NCI-H524 (cell line): ENCODE results near the gene NT5C.

Experiments
- DNase-seq, 2 experiments: peaks; one replicate each; lab custom pipeline; 2025; lab: John Stamatoyannopoulos, UW

Gene NT5C

DNA sequence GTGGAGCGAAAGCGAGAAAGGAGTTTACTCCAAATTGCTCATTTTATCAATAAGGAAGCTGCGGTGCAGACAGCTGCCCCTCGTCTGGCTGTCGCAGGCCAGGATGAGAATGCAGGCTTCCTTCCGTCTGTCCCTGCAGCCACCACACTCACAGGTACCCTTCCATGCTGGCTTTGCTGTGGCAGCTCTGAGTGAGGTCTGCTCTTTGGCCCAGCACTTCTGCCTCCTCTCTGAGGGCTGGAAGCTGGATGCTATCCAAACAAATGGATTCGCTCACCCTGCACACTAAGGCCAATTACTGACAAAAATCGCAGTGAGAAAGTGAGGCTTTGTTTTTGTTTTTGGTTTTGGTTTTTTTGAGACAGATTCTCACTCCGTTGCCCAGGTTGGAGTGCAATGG, 14.8 kb downstream of the NT5C start:
- no peak for DNase-seq

DNA sequence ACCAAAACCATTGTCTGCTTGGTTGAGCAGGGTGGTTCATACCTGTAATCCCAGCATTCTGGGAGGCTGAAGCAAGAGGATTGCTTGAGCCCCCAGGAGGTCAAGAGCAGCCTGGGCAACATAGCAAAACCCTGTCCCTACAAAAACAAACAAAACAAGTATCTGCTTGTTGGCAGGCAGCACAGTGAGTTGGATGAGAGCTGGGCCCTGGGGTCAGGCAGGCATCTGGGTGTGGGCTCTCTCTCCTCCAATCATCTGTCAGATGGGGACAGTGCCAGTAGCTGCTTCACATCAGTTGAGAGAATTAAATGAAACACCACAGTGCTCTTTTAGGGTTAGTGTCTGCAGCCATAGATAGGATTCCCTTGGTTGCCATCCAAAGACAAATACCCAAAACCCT, 16.0 kb downstream of the NT5C start:
- DNase-seq: no peak

GRCh38 chr17:75114552-75115314, 16.8 kb downstream of the NT5C start:
- no peak for DNase-seq

GRCh38 chr17:75113798-75114551, 17.6 kb downstream of the NT5C start:
- peak; percentile 69 to 94 for DNase-seq

GRCh38 chr17:75111777-75112335, 19.7 kb downstream of the NT5C start:
- no peak for DNase-seq

DNA sequence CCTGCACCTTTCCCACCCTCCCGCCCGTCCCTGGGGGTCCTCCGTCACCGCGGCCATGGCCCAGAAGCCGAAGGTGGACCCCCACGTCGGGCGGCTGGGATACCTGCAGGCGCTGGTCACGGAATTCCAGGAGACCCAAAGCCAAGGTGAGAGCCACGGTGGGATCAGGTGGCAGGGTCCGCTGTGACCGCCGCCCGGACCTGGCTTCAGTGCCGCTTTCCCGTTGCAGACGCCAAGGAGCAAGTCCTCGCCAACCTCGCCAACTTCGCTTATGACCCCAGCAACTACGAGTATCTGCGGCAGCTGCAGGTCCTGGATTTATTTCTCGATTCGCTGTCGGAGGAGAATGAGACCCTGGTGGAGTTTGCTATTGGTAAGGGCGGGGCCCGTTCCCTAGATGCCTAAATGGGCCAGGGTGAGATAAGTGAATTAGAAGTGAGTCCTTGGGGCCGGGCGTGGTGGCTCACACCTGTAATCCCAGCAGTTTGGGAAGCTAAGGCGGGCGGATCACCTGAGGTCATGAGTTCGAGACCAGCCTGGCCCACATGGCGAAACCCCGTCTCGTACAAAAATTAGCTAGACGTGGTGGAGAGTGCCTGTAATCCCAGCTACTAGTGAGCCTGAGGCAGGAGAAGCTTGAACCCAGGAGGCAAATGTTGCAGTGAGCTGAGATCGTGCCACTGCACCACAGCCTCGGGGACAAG, 21.2 kb downstream of the NT5C start:
- peak in 1 of 2 experiments; percentile 49 for DNase-seq

DNA sequence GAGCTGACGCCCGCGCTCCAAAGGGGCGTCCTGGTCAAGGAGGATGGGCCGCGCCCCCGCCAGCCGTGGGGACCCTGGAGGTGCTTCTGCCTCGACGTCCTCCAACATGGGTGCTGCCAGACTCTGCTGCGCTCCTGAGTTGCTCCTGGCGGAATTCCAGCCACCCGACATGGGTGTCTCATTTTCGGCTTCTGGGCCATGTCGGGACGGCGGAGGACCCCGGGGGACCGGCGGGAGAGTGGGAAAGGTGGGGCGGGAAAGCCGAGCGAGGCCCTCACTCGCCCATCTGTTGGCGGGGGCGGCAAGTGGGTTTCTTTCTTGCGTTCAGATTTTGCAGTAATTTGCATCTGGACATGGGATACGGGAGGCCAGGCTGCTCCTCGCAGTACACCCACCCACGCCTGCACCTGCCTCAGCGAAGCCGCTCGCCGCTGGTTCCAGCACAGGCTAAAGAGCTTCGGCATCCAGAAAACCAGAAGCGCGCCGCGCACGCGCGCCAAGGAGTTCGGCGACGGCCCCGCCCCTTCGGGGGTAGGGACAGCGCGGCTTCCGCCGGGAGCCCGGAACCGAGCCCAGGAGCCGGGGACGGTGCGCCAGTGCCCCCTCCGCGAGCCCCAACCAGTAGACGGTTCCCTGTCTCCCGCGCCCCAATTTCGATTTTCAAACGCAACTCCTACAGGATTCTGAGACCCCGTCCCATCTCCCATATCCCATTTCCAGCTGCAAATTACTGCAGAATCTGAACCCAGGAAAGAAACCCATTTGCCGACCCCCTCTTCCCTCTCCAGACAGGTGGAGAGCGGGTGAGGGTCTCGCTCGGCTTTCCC, 21.9 kb downstream of the NT5C start, which contains the start of gene ARMC7:
Gene ARMC7 (plus strand): TSS at position 563 of the 827 bp plus-strand sequence. CDS start 320 bp downstream, outside the sequence.
- DNase-seq: peak; percentile 90 to 97

DNA sequence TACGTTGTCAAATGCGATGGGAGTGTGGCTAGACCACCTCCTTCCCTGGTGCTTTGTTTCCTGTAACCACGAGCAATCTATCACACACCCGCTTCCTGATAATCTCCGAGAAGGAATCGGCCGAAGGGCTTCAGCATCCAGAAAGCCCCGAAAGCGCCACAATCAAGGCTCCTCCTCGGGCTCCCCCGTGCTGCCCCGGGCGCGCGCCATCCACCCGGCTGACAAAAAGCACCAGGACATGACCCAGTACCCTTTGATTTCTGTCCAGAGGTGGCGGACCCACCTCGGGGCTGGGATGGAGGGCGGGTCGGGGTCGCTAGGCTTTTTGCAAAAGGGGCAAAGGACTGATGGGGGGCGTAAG, 22.5 kb downstream of the NT5C start:
- DNase-seq: no peak

DNA sequence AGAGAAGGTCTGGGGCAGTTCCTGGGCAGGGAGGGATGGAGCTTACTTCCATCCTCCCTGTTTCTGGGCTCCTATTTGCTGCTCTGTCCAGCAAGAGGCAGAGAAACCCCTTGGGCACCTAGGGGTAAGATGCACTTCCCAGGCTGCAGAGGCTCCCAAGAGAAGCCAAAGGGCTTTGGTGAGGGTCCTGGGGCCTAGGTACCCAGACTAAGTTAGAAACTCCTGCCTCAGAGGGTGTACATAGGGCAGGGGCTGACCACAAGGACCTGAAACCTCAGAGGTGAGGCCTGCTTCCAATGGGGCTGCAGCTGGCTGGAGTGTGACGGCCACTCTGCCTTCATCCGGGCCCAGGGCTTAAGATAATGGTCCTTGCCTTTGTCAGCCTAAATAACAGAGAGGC, 23.3 kb downstream of the NT5C start:
- no peak for DNase-seq

GRCh38 chr17:75105126-75106080, 26.1 kb downstream of the NT5C start:
- DNase-seq: peak; percentile 95 to 98

DNA sequence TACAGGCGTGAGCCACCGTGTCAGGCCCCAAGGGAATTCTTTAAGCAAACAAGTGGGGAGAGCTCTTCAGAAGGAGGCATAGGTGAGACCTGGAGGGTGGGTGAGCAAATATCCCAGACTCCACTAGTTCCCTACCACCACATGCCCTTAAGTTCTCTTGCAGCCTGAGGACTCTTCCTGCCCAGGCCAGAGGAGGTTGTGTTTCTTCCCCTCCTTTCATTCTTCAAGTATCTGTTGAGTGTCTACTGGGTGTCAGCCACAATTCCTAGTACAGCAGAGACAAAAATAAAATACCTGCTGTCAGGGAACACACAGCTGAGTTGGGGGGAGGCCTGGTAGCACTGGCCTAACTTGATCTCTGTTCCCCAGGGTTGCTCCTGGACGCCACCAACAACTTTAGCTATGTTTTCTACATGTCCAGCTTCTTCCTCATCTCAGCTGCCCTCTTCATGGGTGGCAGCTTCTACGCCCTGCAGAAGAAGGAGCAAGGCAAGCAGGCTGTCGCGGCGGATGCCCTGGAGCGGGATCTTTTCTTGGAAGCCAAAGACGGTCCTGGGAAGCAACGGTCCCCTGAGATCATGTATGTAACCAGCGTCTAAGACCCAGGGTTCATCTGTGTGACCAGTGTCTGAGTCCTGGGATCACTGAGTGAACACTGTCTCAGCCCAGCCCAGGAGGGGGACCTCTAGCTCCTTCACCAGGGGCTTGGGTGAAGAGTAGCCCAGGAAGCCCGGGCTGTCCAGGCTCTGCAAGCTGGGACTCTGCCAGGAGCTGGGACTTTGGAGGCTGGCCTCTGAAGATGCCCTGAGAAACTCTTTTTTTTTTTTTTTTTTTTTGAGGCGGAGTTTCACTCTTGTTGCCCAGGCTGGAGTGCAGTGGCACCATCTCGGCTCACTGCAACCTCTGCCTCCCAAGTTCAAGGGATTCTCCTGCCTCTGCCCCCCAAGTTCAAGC, 27.7 kb downstream of the NT5C start:
- DNase-seq: no peak

DNA sequence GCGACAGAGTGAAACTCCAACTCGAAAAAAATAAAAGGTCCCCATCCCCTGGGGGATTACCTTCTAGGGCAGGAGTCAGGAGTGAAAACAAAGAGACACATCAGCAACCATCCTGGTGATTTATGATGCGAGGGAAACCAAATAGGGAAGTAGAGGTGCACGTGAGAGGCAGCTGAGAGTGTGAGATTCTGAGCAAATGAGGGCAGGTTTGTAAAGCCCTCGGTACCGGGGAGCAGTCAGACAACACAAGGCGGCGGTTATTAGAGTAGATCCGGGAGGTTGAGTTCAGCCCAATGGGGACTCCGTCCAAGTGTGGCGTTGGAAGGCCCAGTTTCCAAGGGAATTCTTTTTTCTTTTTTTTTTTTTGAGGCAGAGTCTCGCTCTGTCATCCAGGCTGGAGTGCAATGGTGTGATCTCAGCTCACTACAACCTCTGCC, 29.1 kb downstream of the NT5C start:
- DNase-seq: no peak

DNA sequence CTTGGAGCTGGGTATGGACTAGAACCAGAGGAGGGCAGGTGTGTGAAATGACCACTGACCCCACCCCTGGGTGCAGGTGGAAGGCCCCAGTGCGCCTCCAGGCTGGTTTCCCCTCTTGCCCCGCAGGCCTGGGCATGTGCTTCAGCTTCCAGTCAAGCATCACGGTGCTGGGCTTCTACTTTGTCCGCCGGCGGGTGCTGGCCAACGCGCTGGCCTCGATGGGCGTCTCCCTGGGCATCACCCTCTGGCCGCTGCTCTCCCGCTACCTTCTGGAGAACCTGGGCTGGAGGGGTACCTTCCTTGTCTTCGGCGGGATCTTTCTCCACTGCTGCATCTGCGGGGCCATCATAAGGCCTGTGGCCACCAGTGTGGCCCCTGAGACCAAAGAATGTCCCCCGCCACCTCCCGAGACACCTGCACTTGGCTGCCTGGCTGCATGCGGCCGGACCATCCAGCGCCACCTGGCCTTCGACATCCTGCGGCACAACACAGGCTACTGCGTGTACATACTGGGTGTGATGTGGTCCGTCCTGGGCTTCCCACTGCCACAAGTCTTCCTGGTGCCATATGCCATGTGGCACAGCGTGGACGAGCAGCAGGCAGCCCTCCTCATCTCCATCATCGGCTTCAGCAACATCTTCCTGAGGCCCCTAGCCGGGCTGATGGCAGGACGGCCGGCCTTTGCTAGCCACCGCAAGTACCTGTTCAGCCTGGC, 31.5 kb downstream of the NT5C start:
- no peak for DNase-seq

DNA sequence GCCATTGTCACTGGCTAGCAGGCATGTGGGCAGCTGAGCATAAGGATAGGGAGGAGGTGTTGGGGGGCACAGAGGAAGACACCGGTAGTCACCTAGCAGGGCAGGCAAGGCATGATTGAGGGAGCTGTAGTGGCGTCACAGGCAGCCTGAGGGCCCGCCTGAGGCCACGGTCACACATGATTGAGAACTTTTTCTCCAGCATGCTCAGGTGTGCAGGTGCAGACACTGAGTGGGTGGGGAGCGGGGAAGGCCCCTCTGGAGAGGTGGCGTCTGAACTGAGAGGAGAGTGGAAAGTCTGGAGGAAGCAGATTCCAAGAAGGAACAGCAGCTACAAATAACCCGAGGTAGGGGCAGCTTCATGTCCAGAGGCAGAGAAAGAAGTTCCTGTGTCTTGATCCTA, 32.7 kb downstream of the NT5C start:
- DNase-seq: no peak

DNA sequence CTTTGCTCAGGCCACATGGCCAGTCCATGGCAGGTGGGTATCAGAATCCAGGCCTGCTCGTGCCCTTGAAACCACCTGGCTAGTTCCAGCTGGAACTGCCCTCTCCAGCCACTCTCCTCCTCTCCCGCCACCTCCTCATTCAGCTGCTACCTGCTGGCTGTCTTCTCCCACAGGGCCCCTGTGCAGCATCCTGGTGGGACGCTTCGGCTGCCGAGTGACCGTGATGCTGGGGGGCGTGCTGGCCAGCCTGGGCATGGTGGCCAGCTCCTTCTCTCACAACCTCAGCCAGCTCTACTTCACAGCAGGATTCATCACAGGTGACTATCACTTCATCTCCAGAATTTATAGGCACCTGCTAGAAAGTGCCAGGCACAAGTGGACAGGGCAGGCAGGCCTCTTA, 33.7 kb downstream of the NT5C start:
- DNase-seq: no peak

DNA sequence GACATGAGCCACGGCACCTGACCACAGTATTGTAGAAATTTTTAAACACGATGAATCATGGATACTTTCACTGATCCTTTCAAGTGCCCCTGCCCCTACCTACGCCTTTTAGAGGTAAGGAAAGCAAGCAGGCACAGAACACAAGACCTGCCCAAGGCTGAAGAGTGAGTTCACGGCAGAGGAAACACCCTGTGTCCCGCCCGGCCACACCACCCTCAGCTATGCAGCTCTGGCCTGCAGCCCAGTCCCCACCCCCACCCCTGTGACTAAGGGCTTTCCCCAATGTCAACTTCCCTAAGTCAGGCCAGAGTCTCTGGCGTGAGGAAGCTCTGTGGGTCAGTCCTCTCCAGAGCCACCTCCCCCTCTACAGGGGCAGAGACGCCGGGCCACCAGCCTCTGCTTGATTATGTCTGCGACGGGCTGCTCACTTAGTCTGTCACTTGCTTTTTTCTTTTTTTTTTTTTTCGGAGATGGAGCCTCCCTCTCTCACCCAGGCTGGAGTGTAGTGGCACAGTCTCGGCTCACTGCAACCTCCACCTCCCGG, 35.4 kb downstream of the NT5C start:
- no peak for DNase-seq

GRCh38 chr17:75094871-75095399, 36.6 kb downstream of the NT5C start:
- DNase-seq: no peak
